HL-60/S4 treated with phorbol 12-myristate 13-acetate at 8.2 ng/mL for 4 days and 3 days (cell line): ENCODE results near the gene IL6.
"Not testable (repeated sequence)": the region's sequence is repeated elsewhere in the genome, so short reads cannot be mapped to it uniquely, and the experiment has no call there.

Experiments used
- in situ Hi-C: fragments of 300-500 bp; cut with MboI; formaldehyde crosslinking; loops from 2 replicates; pipeline ENCODE4 v1.15.0; 2022; ENCODE audit warnings: low sequenced_read_pairs

Gene IL6

DNA sequence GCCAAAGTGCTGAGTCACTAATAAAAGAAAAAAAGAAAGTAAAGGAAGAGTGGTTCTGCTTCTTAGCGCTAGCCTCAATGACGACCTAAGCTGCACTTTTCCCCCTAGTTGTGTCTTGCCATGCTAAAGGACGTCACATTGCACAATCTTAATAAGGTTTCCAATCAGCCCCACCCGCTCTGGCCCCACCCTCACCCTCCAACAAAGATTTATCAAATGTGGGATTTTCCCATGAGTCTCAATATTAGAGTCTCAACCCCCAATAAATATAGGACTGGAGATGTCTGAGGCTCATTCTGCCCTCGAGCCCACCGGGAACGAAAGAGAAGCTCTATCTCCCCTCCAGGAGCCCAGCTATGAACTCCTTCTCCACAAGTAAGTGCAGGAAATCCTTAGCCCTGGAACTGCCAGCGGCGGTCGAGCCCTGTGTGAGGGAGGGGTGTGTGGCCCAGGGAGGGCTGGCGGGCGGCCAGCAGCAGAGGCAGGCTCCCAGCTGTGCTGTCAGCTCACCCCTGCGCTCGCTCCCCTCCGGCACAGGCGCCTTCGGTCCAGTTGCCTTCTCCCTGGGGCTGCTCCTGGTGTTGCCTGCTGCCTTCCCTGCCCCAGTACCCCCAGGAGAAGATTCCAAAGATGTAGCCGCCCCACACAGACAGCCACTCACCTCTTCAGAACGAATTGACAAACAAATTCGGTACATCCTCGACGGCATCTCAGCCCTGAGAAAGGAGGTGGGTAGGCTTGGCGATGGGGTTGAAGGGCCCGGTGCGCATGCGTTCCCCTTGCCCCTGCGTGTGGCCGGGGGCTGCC lies at the start of gene IL6:
IL6 (plus strand) TSS at position 294 of the 807 bp plus-strand sequence; CDS start at position 357, 63 bp downstream.
- in situ Hi-C loops, result loop anchor here (10.0 kb wide), 1 partner anchor 162 kb away; no protein-coding TSS in a partner anchor

DNA sequence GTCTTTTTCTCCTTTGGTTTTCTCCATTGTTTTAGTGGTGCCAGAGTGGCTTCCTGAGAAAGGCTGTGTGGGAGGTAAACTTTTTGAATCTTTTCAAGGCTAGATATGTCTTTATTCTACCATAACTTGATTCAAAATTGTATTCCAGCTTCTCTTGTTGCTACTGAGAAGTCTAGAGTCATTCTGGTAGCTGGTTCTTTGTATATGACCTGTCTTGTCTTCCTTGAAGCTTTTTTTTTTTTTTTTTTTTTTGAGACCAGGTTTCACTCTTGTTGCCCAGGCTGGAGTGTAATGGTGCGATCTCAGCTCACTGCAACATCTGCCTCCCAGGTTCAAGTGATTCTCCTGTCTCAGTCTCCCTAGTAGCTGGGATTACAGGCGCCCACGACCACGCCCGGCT lies 49.7 kb upstream of the IL6 start:
- in situ Hi-C loops, result not testable (repeated sequence)

DNA sequence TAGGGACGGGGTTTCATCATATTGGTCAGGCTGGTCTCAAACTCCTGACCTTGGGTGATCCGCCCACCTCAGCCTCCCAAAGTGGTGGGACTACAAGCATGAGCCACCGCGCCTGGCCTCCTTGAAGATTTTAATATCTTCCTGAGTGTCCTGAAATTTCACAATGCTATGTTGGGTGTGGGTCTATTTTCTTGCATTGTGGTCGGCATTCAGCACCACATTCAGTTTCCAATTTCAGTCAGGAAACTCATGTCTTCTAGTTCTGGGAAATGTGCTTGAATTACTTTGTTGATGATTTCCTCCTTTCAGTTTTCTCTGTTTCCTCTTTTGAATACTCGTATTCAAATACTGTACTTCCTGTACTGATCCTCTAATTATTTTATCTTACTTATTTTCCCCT lies 49.3 kb upstream of the IL6 start:
- in situ Hi-C loops, result no loop called here

DNA sequence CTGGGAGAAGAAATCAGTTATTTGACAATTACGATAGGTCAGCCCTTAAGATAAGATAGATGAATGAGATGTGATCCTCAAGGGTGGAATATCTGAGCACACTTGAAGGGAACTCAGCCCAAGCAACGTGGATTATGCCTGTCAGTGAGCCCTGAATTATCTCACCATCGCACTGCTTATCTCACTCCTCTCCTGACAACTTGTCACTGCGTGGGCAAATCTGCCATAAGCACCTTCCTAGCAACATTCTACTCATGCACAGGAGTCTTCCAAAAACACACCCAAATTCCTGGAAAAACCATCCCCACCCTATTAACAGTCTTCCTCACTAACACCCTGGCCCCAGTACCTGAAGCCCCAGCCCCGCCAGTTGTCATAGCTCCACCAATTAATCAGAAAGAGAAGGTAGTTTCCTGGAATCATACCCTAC lies 46.5 kb upstream of the IL6 start:
- in situ Hi-C loops, result no loop called here

DNA sequence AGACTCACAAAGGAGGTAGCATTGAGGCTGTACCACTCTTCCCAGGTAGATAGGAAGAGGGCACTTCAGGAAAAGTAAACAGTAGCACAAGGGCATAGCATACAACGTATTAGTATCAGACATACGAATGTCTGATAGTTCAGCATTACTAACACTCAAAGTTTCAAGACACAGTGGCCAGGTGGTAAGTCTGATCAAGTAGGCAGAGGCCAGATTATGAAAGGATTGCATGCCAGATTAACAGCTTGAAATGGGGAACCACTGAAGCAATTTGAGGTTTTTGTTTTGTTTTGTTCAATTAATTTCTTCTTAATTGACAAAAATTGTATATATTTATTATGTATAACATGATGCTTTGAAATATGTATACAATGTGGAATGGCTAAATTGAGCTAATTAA lies 45.7 kb upstream of the IL6 start:
- in situ Hi-C loops, result no loop called here

DNA sequence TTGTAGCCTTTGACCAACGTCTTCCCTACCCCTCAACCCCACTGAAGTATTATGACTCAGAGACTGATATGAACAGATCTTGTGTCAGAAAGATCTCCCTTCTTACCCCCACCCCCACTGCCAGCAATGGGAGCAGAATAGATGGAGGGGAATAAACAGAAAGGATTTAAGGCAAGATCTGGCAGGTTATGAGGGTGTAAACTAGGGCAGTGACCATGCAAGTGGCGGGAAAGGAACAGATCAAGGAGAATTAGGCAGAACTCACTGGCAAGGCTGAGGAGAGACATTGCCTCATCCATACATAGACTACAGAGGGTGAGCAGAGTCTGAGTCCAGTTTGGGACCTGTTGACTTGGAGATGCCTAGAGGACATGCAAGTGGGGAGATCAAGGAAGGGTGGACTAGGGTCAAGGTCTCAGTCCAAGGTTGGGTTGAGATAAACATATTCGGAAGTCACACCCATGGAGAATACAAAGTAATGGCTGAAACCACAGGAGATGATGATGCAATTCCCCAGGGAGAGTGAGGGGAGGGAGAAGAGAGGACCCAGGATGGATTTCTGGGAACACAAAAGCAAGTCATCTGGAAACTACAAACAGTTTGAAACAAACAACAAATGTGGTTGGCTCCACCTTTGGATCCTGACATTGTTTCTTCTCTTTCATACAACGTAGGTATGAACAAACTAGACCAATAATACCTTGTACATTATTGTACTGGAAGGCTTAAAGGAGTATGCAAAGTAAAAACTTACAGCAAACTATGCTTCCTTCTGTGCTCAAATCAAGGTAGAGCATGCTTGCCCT lies 44.9 kb upstream of the IL6 start:
- in situ Hi-C loops, result no loop called here

DNA sequence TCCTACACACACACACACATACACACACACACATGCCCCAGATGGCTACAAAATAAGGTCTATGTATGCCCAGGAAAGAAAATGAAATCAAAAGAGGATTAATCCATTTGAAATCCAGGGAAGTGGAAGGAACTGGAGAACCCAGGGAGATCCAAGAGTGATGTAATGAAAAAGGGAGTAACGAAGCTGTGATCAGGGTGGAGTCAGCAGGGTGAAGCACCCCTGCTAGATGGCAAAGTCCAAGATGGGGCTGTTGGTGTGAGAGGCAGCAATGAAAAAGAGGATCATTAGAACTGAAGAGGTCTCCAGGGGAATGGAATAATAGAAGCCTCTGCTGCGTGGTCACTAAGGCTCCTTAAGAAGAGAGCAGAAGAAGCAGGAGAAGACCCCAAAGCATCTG lies 43.6 kb upstream of the IL6 start:
- in situ Hi-C loops, result no loop called here

DNA sequence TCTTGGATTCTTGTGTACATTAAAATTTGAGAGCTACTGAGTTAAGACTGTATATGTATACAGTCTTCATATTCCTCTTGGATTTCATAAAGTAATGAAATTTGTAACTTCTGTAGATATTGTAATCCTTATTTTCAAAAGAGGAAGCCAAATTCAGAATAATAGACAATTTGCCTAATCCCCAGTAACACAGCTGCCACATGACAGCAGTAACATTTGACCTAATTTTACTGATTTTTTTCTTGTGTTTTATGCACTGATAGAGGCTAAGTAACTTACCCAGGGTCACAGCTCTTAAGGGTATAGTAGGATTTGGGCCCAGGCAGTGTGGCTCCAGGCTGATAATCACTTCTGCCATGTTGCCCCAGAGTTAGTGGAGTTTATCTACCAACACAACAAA lies 40.4 kb upstream of the IL6 start:
- in situ Hi-C loops, result no loop called here

DNA sequence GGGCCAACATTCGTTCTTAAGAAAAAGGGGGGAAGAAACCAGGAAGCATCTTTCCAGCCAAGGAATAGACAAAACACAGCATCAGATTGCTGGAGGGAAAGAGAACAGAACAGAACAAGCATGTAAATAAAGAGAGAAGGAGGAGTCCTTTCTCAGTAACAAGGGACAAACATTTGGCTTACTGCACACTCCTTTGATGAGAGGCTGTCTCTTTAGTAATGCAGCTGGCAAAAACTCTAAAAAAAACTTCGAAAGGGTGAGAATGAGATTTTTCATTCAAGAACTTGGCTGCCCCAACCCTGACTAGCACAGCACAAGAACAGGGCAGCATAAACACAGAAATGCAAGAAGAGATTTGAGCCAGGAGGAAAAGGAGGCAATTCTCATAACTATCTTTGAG lies 38.9 kb upstream of the IL6 start:
- in situ Hi-C loops, result no loop called here

DNA sequence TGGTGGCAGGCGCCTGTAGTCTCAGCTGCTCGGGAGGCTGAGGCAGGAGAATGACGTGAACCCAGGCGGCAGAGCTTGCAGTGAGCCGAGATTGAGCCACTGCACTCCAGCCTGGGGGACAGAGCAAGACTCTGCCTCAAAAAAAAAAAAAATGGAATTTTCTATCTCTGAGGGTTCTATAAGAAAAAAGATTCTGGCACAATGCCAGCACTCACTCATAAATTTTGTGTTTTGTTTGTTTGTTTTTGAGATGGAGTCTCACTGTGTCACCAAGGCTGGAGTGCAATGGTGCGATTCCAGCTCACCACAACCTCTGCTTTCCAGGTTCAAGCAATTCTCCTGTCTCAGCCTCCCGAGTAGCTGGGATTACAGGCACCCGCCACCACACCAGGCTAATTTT lies 38.1 kb upstream of the IL6 start:
- in situ Hi-C loops, result not testable (repeated sequence)

DNA sequence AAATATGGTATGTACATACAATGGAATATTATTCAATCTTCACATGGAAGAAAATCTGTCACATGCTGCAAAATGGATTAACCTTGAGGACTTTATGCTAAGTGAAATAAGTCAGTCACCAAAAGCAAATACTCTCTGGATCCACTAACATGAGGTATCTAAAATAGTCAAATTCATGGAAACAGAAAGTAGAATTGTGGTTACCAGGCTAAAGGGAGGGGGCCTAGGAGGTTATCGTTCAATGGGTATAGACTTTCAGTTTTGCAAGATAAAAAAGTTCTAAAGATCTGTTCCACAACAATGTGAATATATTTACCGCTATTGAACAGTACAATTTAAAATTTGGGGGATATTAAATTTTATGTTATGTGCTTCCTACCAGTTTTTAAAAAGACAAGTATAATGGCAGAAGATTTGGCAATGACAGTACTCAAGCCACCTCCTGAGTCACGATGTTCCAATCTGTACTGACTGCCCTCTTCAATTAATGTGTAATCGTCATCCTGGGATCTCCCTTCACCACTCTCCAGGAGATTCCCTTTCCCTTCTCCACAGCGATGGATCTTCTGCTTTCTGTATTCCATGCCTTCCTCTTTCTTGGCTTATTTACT lies 32.3 kb upstream of the IL6 start:
- in situ Hi-C loops, result no loop called here

DNA sequence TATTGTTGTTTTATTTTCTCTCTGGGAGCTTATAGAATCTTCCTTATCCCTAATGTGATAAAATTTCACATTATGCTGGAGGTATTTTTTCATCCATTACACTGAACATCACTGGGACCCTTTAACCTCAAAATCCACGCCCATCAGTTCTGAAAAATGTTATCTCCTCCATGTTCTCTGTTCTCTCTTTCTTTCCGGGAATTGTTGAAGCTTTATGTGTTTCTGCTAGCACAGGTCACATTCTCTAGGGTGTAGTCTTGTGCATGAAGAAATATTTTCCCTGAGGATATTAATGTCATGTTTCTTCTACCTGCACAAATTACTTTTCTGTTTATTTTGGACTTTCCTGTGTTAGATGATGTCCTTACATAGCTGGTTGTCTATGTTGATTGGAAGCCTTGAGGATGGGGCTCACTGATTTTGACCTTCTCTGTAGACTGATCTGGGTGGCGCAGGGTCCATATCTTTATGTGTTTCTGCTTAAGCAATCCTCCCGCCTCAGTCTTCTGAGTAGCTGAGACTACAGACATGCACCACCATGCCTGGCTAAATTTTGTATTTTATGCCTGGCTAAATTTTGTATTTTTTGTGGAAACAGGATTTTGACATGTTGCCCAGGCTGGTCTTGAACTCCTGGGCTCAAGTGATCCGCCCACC lies 31.4 kb upstream of the IL6 start:
- in situ Hi-C loops, result no loop called here

DNA sequence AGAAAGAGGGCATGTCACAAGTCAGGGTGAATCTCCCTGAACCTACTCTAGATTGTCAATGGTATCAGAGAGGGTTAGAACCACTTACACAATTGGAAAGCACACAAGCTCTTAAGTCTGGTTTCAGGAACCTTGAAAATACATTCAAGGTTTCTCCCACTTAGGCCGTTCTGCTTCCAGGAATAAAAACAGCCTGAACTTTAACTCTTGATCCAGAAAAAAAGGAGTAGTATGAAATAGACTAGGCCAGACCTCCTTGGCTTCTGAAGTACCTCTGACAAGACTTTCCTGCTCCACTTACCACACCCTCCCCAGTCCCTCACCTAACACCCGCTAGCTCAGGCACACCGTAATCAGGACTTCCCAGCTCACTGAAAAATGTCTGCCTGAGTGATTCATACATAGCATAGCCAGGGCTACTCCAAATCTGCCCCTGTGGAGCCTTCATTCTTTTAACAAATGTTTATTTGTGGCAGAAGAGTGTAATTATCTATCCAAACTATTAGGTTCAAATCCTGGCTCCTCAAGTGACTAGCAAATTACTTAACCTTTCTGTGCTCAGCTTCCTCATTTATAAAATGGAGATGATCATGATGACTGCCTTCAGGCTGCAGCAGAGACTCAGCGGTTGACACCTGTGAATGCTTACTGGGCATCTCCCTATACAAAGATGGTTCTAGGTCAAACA lies 30.3 kb upstream of the IL6 start:
- in situ Hi-C loops, result no loop called here

DNA sequence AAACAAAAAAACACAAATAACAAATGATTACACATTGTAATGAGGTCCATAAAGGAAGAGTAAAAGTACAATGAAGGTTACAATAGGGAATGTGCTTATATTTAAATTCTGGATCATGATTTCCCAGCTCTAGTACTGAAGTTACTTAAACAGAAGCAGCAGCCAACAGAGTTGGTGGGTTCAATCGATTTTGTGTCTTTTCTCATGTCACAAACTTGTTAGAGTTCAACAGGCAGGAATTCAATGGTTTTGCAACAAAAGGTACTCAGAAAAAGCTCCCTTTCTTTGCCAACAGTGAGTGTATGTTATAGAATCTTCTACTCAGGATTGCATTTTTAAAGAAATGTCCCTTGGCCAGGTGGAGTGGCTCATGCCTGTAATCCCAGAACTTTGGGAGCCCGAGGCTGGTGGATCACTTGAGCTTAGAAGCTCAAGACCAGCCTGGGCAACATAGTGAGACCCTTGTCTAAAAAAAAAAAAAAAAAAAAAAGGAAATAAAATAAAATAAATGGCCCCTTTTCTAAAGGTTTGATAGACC lies 29.6 kb upstream of the IL6 start:
- in situ Hi-C loops, result no loop called here

DNA sequence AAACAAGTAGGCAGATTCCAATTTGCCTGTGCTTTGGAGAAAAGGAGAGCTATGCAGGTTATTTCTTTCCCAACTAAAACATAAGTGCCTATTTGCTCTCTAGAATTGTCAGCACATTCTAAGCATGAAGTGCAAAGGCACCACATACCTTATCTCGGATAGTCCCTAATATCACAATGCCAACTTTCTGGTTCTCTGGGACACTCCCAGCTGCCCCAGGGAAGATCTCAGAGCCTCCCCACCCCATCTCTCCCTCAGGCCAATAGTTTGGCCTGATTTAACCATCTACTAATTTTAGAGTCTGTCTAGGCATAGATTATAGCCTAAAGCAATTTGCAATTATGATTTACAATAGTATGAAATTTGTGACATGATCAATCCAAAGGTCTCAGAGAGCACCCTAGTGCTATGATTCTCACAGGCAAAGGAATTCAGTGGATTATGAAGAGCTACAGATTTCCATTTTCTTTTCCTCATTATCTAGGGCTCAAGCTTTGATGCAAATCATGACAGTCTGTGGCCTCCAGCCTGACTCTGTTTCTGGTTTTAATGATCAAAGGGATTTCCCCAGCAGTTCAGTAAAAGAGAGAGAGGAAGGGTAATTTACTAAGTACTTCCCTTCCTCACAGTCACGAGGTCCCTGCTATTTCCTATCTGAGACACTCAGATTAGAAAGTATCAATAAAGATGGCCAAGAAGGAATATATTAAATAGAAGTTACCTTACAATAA lies 29.0 kb upstream of the IL6 start:
- in situ Hi-C loops, result no loop called here

DNA sequence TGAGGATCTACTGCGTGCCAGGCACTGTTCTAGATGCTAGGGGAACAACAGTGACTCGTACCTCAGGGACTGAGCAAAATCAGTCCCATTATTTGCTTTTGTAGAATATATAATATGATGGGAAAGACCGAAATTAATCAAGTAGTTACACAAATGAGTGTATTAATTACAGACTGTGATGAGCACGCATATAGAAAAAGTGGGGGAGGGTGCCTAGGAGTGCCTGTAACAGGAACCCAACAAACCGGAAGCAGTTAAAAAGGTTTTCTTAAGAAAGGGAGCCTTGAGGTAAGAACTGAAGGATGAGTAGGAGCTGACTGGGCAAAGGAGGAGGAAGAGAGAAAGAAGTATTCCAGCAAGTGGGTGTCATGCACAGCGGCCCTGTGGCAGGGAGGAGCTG lies 28.2 kb upstream of the IL6 start:
- in situ Hi-C loops, result no loop called here

DNA sequence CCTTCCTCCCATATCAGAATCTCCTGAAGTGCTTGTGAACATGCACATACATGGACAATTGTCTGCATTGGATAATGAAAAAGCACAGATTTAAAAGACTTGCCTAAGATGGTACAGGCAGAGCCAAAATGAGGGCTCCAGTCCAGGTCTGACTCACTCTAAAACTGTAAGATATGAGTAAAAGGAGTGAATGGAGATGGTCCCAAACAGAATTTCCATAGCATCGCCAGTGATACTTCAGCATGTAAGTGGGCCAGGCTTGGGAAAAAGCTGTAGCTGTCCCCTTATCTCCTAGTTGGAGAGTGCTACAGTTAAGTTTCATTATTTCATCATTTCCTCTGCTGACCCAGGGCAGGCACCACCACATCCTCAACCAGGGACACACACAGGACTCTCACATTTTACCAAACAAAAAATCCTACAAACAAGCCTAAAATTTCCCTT lies 26.4 kb upstream of the IL6 start:
- in situ Hi-C loops, result no loop called here

DNA sequence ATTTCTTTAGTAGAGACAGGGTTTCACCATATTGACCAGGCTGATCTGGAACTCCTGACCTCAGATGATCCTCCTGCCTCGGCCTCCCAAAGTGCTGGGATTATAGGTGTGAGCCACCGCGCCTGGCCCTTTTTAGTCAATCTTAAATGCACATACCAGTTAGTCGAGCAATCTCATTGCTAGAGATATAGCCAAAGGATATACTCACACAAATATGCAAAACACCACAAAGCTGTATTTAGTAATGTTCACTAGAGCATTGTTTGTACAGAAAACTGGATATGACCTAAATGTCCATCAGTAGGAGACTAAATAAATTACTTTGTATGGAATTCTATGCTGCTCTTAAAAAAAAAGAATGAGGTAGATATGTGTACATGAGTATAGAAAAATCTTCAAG lies 24.5 kb upstream of the IL6 start:
- in situ Hi-C loops, result no loop called here

DNA sequence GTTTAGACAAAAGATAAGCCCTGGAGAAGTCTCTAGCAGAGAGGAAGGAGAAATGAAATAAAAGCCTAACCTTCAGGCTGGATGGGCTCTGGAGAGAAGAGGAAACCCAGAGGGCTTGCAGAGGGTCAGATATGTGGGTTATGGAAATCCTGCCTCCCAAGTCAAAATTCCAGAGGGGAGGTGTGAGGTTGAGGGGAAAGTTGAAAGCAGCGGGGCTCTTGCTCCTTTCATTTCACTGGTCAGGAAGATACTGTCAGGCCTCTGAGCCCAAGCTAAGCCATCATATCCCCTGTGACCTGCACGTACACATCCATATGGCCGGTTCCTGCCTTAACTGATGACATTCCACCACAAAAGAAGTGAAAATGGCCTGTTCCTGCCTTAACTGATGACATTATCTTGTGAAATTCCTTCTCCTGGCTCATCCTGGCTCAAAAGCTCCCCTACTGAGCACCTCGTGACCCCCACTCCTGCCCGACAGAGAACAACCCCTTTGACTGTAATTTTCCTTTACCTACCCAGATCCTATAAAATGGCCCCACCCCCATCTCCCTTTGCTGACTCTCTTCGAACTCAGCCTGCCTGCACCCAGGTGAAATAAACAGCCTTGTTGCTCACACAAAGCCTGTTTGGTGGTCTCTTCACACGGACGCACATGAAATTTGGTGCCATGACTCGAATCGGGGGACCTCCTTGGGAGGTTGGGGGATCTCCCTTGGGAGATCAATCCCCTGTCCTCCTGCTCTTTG lies 23.7 kb upstream of the IL6 start:
- in situ Hi-C loops, result not testable (repeated sequence)
